HG02678 (cell line): ENCODE data around the gene SAMD3.
"Not testable (repeated sequence)": the region's sequence is repeated elsewhere in the genome, so short reads cannot be mapped to it uniquely, and the experiment has no call there.

ENCODE experiments used
- ATAC-seq: cut with Tn5 transposase; IDR thresholded peaks from one replicate; pipeline ENCODE4 v1.9.1; 2021; ENCODE audit warnings: mild to moderate bottlenecking, moderate library complexity; ENCODE audit not compliant: unreplicated experiment

Gene SAMD3

GRCh38 chr6:130182466-130182865 lies 40.3 kb downstream of the SAMD3 start:
- no peak for ATAC-seq

- no peak for ATAC-seq
Measured at GRCh38 chr6:130178692-130179091, 44.1 kb downstream of the SAMD3 start.

- ATAC-seq = no peak
Measured at GRCh38 chr6:130176378-130176777, 46.4 kb downstream of the SAMD3 start.

GRCh38 chr6:130173377-130174004 lies 49.3 kb downstream of the SAMD3 start:
- not testable (repeated sequence) for ATAC-seq

- ATAC-seq = not testable (repeated sequence)
Measured at GRCh38 chr6:130170160-130170559, 52.6 kb downstream of the SAMD3 start.

GRCh38 chr6:130167655-130168054 lies 55.1 kb downstream of the SAMD3 start:
- ATAC-seq = no peak

- ATAC-seq = no peak
Measured at GRCh38 chr6:130164251-130164650, 58.5 kb downstream of the SAMD3 start.

GRCh38 chr6:130163266-130163665 lies 59.5 kb downstream of the SAMD3 start:
- ATAC-seq = no peak

GRCh38 chr6:130162421-130162820 lies 60.3 kb downstream of the SAMD3 start:
- no peak for ATAC-seq

- ATAC-seq = no peak
Measured at GRCh38 chr6:130161683-130162404, 60.9 kb downstream of the SAMD3 start.

- ATAC-seq = no peak
Measured at GRCh38 chr6:130159956-130160355, 62.8 kb downstream of the SAMD3 start.

GRCh38 chr6:130158548-130158947 lies 64.2 kb downstream of the SAMD3 start:
- no peak for ATAC-seq

- no peak for ATAC-seq
Measured at GRCh38 chr6:130158056-130158455, 64.7 kb downstream of the SAMD3 start.

GRCh38 chr6:130156908-130157307 lies 65.8 kb downstream of the SAMD3 start:
- ATAC-seq = no peak

- no peak for ATAC-seq
Measured at GRCh38 chr6:130152908-130153510, 69.7 kb downstream of the SAMD3 start.

- no peak for ATAC-seq
Measured at GRCh38 chr6:130150906-130151305, 71.8 kb downstream of the SAMD3 start.

GRCh38 chr6:130149016-130149415 lies 73.7 kb downstream of the SAMD3 start:
- ATAC-seq = not testable (repeated sequence)

GRCh38 chr6:130148181-130148580 lies 74.6 kb downstream of the SAMD3 start:
- ATAC-seq = no peak

- no peak for ATAC-seq
Measured at GRCh38 chr6:130147111-130147510, 75.6 kb downstream of the SAMD3 start.

GRCh38 chr6:130143709-130144108 lies 79.0 kb downstream of the SAMD3 start:
- ATAC-seq = no peak

GRCh38 chr6:130140084-130140483 lies 82.7 kb downstream of the SAMD3 start:
- no peak for ATAC-seq

GRCh38 chr6:130138909-130139242 lies 83.9 kb downstream of the SAMD3 start:
- peak; percentile 14 for ATAC-seq
